HepG2 (cell line): ENCODE results near the gene SIDT1. TPM values are rescaled to one million over a fixed set of nuclear protein-coding genes. Genes with fewer than 3 reads are reported as not detected.

Experiments
- ATAC-seq: fragments of 200-7000 bp; cut with Tn5 transposase; 3 replicates; pipeline ENCODE4 v1.9.1; 2020; ENCODE audit warnings: mild to moderate bottlenecking, moderate library complexity
- BruUV-seq: library from RNA; stranded (reverse); fragments of 400-500 nt; replicated peaks from 2 replicates; lab custom pipeline; 2021; lab: Mats Ljungman, UMichigan
- CTCF ChIA-PET: fragments of 300-600 bp; formaldehyde crosslinking; extraction: SDS; loops from one replicate; lab custom pipeline; 2021; ENCODE audit warnings: low total read pairs, inconsistent platforms, low intra/inter-chr PET ratio; lab: Yijun Ruan, JAX
- POLR2A ChIA-PET: fragments of 350-600 bp; sonication (Branson Sonifier 250); formaldehyde crosslinking; loops from one replicate; lab custom pipeline; 2020; ENCODE audit warnings: antibody characterized with exemption, inconsistent platforms; lab: Yijun Ruan, JAX
- DNase-seq: peaks from one replicate; pipeline ENCODE4 v3.0.0-alpha.2; 2015; ENCODE audit warnings: low spot score
- FAIRE-seq: peaks from 3 replicates; lab custom pipeline; 2011; peaks lifted over from hg19 to GRCh38; lab: Jason Lieb, UNC
- H2AFZ ChIP-seq: one replicate; pipeline ENCODE4 v1.6.1; 2011; ENCODE audit warnings: low read length, inconsistent platforms
- H3K27ac ChIP-seq: fragments of 300-600 bp; 3 replicates; pipeline ENCODE4 v1.8.0; 2011; ENCODE audit warnings: mixed run types, mild to moderate bottlenecking, mixed read lengths, low read length, inconsistent platforms; ENCODE audit not compliant: insufficient read depth; ENCODE audit errors: extremely low read length
- H3K27me3 ChIP-seq, 2 experiments: fragments of 200-600 bp in 1 of 2; 2 replicates in 1 of 2; 3 replicates in 1 of 2; pipeline versions ENCODE4 v1.6.0 to v1.8.0; 2011; ENCODE audit warnings: low read length in 2 of 2, mild to moderate bottlenecking in 2 of 2, moderate library complexity in 2 of 2, inconsistent platforms in 1 of 2; ENCODE audit not compliant: insufficient read depth in 2 of 2, control insufficient read depth in 1 of 2
- H3K36me3 ChIP-seq, 2 experiments: fragments of 200-600 bp in 1 of 2; replicated peaks in 1 of 2; 2 replicates in 1 of 2; 3 replicates in 1 of 2; pipeline versions ENCODE4 v1.5.1 to v1.8.0; 2011; ENCODE audit warnings: low read length in 2 of 2, inconsistent platforms in 1 of 2; ENCODE audit not compliant: insufficient read depth in 2 of 2, control insufficient read depth in 1 of 2
- H3K4me1 ChIP-seq: 2 replicates; pipeline ENCODE4 v1.5.1; 2012; ENCODE audit warnings: low read length, inconsistent platforms; ENCODE audit not compliant: insufficient read depth
- H3K4me2 ChIP-seq: 2 replicates; pipeline ENCODE4 v1.6.0; 2011; ENCODE audit warnings: low read depth, low read length, inconsistent platforms
- H3K4me3 ChIP-seq, 3 experiments: fragments of 200-600 bp in 1 of 3; sonication (generic), shearing (Covaris generic) in 1 of 3; replicated peaks in 1 of 3; 2 replicates each; pipeline ENCODE4 v1.5.1; 2011 to 2016; ENCODE audit warnings: low read length in 3 of 3, inconsistent platforms in 2 of 3, low read depth in 2 of 3, mild to moderate bottlenecking in 2 of 3, control low read depth in 1 of 3, mixed read lengths in 1 of 3; ENCODE audit not compliant: insufficient read depth in 1 of 3
- H3K79me2 ChIP-seq: one replicate; pipeline ENCODE4 v1.6.1; 2011; ENCODE audit warnings: low read length, inconsistent platforms; ENCODE audit not compliant: insufficient read depth
- H3K9ac ChIP-seq: 2 replicates; pipeline ENCODE4 v1.6.0; 2011; ENCODE audit warnings: mild to moderate bottlenecking, low read depth, low read length, inconsistent platforms; ENCODE audit not compliant: insufficient read depth
- H3K9me3 ChIP-seq: 2 replicates; pipeline ENCODE4 v1.5.1; 2012; ENCODE audit warnings: mild to moderate bottlenecking, low read length
- H4K20me1 ChIP-seq: 2 replicates; pipeline ENCODE4 v1.6.0; 2011; ENCODE audit warnings: inconsistent platforms, mild to moderate bottlenecking, low read length, moderate library complexity; ENCODE audit not compliant: insufficient read depth
- ONECUT2 ChIP-seq: sonication (generic); formaldehyde crosslinking; IDR thresholded peaks from 2 replicates; pipeline ENCODE4 v1.4.0; 2020; ENCODE audit warnings: missing genetic modification reagents
- WGBS: methylation state at CpG from one replicate; pipeline ENCODE4 v1.1.6; 2017; ENCODE audit warnings: low lambda C conversion rate; 5-methylcytosine and 5-hydroxymethylcytosine counted together
- in situ Hi-C: cut with HindIII; loops from 2 replicates; pipeline ENCODE4 v1.10.0; 2017; ENCODE audit warnings: low pct_unique_long_range_greater_than_20kb; ENCODE audit not compliant: extremely low pct_ligation_motif_present
- intact Hi-C: fragments of 100-400 bp; cut with micrococcal nuclease; formaldehyde crosslinking; loops from one replicate; pipeline ENCODE4 v1.10.0; 2022; ENCODE audit not compliant: unreplicated experiment
- polyA plus RNA-seq, 8 experiments: library from polyadenylated mRNA; depleted of rRNA in 3 of 8; stranded (reverse) in 7 of 8; unstranded in 1 of 8; fragments of >200 nt; fragmentation: Illumina TruSeq in 4 of 8; extraction: Trizol in 4 of 8; gene quantifications; 2 replicates each; pipeline versions ENCODE4 v1.2.1 to v1.2.3, GENCODE V29; 2011 to 2016; ENCODE audit warnings: low read depth in 4 of 8, missing spikeins in 1 of 8, mixed read lengths in 1 of 8; ENCODE audit not compliant: insufficient read depth in 1 of 8
- total RNA-seq, 5 experiments: library from RNA; depleted of rRNA; stranded (reverse); fragments of >200 nt; fragmentation: Illumina TruSeq; extraction: Trizol; gene quantifications; 2 replicates each; pipeline ENCODE4 v1.2.3, GENCODE V29; 2016; ENCODE audit warnings: low read depth in 1 of 5
- TF ChIP-seq, protein P1 (sequence below): sonication (generic); formaldehyde crosslinking; IDR thresholded peaks from 2 replicates; pipeline ENCODE4 v1.4.0; 2020; ENCODE audit warnings: mild to moderate bottlenecking, missing genetic modification reagents

SIDT1 gene
- total and polyA plus RNA-seq, 2 of the 13 experiments (the other 11 are each of a cell fraction or from before 2014, with no cell fraction given): 0.07 TPM

DNA sequence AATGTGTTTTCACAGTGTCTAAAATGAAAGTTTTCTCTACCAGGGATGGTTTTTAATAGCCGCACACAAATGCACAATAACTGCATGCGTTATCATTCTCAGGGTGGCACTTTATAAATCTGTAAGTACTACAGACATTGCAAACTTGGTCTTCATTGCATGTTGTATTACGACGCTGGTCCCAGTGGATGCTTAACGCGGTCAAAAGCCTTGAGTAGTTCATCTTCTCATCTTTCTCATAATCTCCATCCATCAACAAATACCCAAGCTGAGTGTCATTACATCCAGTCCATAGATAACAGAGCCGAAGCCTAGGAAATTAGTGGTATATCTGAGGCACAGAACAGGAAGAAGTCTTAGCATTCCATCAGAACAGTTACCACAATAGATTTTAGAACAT is 91.5 kb downstream of the SIDT1 start:
- H4K20me1 ChIP-seq: no peaks in the 10 kb centered on the region
- no peak overlapping the region for H3K4me3 ChIP-seq
- intact Hi-C loops: loop anchor here (10.0 kb wide), 1 partner anchor 489 kb away; no protein-coding TSS in a partner anchor
- H3K36me3 ChIP-seq: no peaks in the 10 kb centered on the region
- POLR2A ChIA-PET: no interaction called here
- CTCF ChIA-PET: no interaction called here
- no peak overlapping the region for H2AFZ ChIP-seq
- H3K27ac ChIP-seq: no peak overlapping the region
- 0 out of 5 replicates have a peak, but pooled peaks cover 0 to 3% of the 10 kb centered on the region in 2 experiments for H3K27me3 ChIP-seq
- no peak for ATAC-seq
- BruUV-seq: no TSS peak
- 70% methylated on average over 7 of the region's 7 CpGs for WGBS
- H3K4me1 ChIP-seq: peaks cover 23% of the 10 kb centered on the region
- FAIRE-seq: no peak
- no peaks in the 10 kb centered on the region for H3K79me2 ChIP-seq
- H3K4me2 ChIP-seq: no peak overlapping the region
- no peaks in the 10 kb centered on the region for H3K9me3 ChIP-seq
- TF ChIP-seq ONECUT2 (CRISPR knock-in tag): no peak
- TF ChIP-seq, protein P1, sequence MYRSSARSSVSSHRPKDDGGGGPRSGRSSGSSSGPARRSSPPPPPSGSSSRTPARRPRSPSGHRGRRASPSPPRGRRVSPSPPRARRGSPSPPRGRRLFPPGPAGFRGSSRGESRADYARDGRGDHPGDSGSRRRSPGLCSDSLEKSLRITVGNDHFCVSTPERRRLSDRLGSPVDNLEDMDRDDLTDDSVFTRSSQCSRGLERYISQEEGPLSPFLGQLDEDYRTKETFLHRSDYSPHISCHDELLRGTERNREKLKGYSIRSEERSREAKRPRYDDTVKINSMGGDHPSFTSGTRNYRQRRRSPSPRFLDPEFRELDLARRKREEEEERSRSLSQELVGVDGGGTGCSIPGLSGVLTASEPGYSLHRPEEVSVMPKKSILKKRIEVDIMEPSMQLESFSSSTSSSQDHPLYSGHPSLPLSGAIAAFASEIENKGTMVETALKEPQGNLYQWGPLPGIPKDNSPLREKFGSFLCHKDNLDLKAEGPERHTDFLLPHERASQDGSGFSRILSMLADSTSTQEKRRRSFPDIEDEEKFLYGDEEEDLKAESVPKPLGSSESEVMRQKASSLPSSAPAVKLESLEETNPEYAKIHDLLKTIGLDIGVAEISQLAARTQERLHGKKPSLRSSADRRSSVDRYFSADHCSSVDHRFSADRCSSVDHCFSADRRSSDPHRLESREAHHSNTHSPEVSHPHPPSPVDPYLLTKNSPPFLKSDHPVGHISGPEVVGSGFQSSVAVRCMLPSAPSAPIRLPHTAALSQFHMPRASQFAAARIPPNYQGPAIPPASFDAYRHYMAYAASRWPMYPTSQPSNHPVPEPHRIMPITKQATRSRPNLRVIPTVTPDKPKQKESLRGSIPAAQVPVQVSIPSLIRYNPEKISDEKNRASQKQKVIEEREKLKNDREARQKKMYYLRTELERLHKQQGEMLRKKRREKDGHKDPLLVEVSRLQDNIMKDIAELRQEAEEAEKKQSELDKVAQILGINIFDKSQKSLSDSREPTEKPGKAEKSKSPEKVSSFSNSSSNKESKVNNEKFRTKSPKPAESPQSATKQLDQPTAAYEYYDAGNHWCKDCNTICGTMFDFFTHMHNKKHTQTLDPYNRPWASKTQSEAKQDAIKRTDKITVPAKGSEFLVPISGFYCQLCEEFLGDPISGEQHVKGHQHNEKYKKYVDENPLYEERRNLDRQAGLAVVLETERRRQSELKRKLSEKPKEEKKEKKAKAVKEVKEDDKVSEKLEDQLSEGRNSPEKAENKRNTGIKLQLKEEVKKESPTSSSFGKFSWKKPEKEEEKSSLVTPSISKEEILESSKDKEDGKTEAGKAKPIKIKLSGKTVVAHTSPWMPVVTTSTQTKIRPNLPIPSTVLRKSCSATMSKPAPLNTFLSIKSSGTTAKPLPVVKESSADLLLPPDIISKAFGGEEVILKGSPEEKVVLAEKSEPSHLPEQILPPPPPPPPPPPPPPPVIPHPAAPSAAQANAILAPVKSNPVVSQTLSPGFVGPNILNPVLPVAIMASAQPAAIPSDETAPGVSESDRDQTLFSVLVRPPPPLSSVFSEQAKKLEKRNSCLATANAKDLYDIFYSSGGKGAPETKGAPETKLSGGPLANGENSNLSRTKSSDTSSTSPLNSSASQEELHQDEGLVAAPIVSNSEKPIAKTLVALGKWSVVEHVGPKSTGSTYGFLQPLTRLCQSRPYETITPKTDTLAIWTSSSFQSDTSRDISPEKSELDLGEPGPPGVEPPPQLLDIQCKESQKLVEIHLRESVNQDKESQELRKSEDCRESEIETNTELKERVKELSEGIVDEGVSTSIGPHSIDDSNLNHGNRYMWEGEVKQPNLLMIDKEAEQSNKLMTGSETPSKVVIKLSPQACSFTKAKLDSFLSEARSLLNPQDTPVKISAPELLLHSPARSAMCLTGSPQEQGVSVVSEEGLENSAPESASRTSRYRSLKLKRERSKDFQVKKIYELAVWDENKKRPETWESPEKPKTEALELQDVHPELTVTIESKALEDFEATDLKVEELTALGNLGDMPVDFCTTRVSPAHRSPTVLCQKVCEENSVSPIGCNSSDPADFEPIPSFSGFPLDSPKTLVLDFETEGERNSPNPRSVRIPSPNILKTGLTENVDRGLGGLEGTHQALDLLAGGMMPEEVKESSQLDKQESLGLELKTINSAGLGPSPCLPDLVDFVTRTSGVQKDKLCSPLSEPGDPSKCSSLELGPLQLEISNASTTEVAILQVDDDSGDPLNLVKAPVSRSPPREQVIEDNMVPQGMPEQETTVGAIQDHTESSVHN (CRISPR knock-in tag): no peak
- H3K9ac ChIP-seq: no peak overlapping the region
- DNase-seq: no peak
- in situ Hi-C loops: loop anchor here (10.0 kb wide), 1 partner anchor 129 kb away; no protein-coding TSS in a partner anchor
